Gastrocnemius medialis (tissue), 4 donors: Measurements from ENCODE around the gene MAML2. TPM values are rescaled to one million over a fixed set of nuclear protein-coding genes. Genes with fewer than 3 reads are reported as not detected.

ENCODE experiments used
- ATAC-seq, 2 donors: fragments of 150-250 bp; one replicate each; pipeline ENCODE4 v1.9.1; 2016
- DNase-seq, 2 donors: peaks; one replicate each; pipeline ENCODE4 v3.0.0-alpha.2; 2019
- H3K27ac ChIP-seq, 4 donors: fragments of 200-600 bp; sonication (generic); 1 replicate in 1 of 4; 2 replicates in 3 of 4; pipeline ENCODE4 v1.5.1; 2016 to 2018; ENCODE audit warnings: mild to moderate bottlenecking in 2 of 4, moderate library complexity in 1 of 4
- H3K27me3 ChIP-seq, 3 donors: fragments of 200-600 bp; sonication (generic) in 2 of 3; 1 replicate in 1 of 3; 2 replicates in 2 of 3; pipeline versions ENCODE4 v1.5.1 to v1.6.0; 2016 to 2019; ENCODE audit warnings: mild to moderate bottlenecking in 1 of 3, moderate library complexity in 1 of 3
- H3K36me3 ChIP-seq, 2 donors: fragments of 200-600 bp; sonication (generic) in 1 of 2; one replicate each; pipeline ENCODE4 v1.5.1; 2017 to 2018
- H3K4me1 ChIP-seq, 2 donors: fragments of 200-600 bp; sonication (generic) in 1 of 2; one replicate each; pipeline ENCODE4 v1.5.1; 2016 to 2017; ENCODE audit warnings: mild to moderate bottlenecking in 2 of 2
- H3K4me3 ChIP-seq, 4 donors: fragments of 200-600 bp; sonication (generic) in 3 of 4; 1 replicate in 1 of 4; 2 replicates in 3 of 4; pipeline ENCODE4 v1.5.1; 2016 to 2019; ENCODE audit warnings: mild to moderate bottlenecking in 2 of 4
- H3K9me3 ChIP-seq, 3 donors: fragments of 200-600 bp; sonication (generic) in 2 of 3; 1 replicate in 1 of 3; 2 replicates in 2 of 3; pipeline ENCODE4 v1.5.1; 2016 to 2019
- POLR2A ChIP-seq, 2 donors: fragments of 450-650 bp; IDR thresholded peaks; one replicate each; pipeline ENCODE4 v1.6.1; 2017; ENCODE audit warnings: antibody characterized with exemption in 2 of 2, mild to moderate bottlenecking in 2 of 2, moderate library complexity in 2 of 2
- in situ Hi-C, 4 donors: fragments of 200-750 bp; cut with MboI; loops; one replicate each; pipeline versions ENCODE4 v1.15.0 to v1.8.0; 2017; ENCODE audit warnings: low sequenced_read_pairs in 4 of 4
- intact Hi-C: fragments of 100-400 bp; cut with DNase I; formaldehyde crosslinking; loops from one replicate; pipeline ENCODE4 v1.15.1; 2023; ENCODE audit warnings: low total_unique reads
- total RNA-seq, 4 donors: library from RNA; depleted of rRNA; stranded (reverse); fragments of >200 nt; gene quantifications; one replicate each; pipeline versions ENCODE4 v1.1.0 to v1.2.3, GENCODE V29; 2016
- TF ChIP-seq, protein P1 (sequence below), 5 experiments: fragments of 450-650 bp in 3 of 5; fragments of 200-600 bp in 2 of 5; sonication (generic) in 2 of 5; IDR thresholded peaks in 4 of 5; conservative IDR thresholded peaks in 1 of 5; 1 replicate in 4 of 5; 2 replicates in 1 of 5; pipeline ENCODE4 v1.5.1; 2016 to 2019; ENCODE audit warnings: antibody characterized with exemption in 5 of 5, mild to moderate bottlenecking in 3 of 5, moderate library complexity in 3 of 5

Gene MAML2
- total RNA-seq, 4 donors from 2014 or later, result 4.1 to 6.3 (median 4.8) TPM

DNA sequence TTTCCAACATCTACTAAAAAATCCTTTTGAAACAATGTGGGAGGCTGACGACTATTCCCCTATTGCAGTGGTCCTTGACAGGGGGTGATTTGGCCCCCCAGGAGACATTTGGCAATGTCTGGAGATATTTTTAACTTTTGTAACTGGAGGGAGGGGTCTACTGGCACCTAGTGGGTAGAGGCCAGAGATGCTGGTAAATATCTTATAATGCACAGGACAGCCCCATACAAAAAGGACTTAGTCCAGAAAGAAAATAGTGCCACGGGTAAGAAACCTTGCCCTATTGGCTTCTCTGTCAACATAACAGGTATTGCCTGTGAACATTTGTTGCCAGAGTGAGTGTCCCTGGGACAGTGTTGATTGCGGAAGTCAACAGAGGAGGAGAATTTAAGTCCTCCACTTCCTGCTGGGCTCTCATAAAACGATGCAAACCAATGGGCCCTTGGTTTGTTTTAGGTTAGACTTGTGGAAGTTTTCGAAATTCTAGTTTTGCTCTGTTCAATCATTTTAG is 101.6 kb downstream of the MAML2 start:
- intact Hi-C loops, result no loop called here
- H3K4me3 ChIP-seq, result no peak overlapping the region
- no peaks in the 10 kb centered on the region for H3K36me3 ChIP-seq
- in situ Hi-C loops, result no loop called here
- H3K9me3 ChIP-seq, result no peaks in the 10 kb centered on the region
- DNase-seq (no peak), ATAC-seq (no peak)
- no peaks in the 10 kb centered on the region for H3K27me3 ChIP-seq
- TF ChIP-seq POLR2A (IDR thresholded peaks at IDR 0.05), result no peak
- TF ChIP-seq, protein P1, sequence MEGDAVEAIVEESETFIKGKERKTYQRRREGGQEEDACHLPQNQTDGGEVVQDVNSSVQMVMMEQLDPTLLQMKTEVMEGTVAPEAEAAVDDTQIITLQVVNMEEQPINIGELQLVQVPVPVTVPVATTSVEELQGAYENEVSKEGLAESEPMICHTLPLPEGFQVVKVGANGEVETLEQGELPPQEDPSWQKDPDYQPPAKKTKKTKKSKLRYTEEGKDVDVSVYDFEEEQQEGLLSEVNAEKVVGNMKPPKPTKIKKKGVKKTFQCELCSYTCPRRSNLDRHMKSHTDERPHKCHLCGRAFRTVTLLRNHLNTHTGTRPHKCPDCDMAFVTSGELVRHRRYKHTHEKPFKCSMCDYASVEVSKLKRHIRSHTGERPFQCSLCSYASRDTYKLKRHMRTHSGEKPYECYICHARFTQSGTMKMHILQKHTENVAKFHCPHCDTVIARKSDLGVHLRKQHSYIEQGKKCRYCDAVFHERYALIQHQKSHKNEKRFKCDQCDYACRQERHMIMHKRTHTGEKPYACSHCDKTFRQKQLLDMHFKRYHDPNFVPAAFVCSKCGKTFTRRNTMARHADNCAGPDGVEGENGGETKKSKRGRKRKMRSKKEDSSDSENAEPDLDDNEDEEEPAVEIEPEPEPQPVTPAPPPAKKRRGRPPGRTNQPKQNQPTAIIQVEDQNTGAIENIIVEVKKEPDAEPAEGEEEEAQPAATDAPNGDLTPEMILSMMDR (IDR thresholded peaks at IDR 0.05 in 4 of 5, conservative IDR thresholded peaks at IDR 0.05 in 1 of 5), result no peak
- H3K27ac ChIP-seq, result peak overlapping the region in 3 of 4 donors; percentile 23 to 73 (median 50)
- peaks cover 5 to 11% of the 10 kb centered on the region in 2 donors for H3K4me1 ChIP-seq

DNA sequence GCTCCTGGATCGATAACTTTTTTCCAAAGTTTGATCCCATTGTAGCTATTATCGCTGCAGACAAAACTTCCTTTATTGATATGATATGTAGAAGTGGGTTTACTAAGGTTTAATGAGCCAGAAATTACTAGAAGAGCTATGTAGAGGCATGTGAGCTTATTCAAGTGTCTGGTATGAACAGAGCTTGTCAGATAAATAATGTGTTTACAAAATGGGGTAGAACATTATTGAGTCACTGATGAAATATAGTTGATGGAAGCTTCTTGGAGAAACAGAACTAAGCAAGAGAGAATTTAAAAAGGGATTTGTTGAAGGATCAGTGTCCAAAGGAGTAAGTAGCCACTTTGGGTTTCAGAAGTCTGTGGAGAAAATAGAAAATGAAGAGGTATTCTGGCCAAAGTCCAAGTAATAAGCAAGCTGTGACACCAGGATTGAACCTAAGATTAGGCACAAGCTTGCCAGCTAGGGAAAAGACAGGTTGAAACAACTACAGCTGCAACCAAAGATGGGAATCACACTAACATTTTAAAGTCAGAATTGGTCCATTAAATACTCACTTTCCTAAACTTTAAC is 104.3 kb downstream of the MAML2 start:
- no peaks in the 10 kb centered on the region for H3K27me3 ChIP-seq
- ATAC-seq (no peak), DNase-seq (no peak)
- H3K27ac ChIP-seq, result no peak overlapping the region
- no peak overlapping the region for H3K4me3 ChIP-seq
- H3K36me3 ChIP-seq, result no peaks in the 10 kb centered on the region
- intact Hi-C loops, result no loop called here
- in situ Hi-C loops, result no loop called here
- TF ChIP-seq POLR2A (IDR thresholded peaks at IDR 0.05), result no peak
- TF ChIP-seq, protein P1 (IDR thresholded peaks at IDR 0.05 in 4 of 5, conservative IDR thresholded peaks at IDR 0.05 in 1 of 5), result no peak
- peaks cover 5 to 11% of the 10 kb centered on the region in 2 donors for H3K4me1 ChIP-seq
- no peaks in the 10 kb centered on the region for H3K9me3 ChIP-seq

DNA sequence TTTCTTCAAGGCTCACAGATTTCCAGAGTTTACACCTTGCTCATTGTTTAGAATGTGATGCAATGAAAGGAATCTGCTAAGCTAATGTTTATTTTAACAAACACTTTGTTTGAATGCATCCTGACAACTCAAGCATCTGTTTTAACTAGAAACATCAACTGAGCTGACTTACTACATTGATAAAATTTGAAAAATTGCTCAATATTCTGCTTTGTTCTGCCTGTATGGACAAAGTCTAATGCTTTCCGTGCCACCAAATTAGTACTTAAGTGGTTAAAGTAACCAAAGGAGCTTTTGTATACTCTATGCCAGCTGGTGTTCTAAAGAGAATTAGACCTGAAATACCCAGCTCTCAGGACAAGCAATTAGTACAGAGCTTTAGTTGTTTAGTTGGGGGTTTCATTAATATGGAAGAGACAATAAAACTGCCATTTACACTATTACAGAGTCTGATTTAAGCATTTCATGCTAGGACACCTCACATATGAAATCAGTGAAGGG is 105.2 kb downstream of the MAML2 start:
- in situ Hi-C loops (no loop called here), intact Hi-C loops (no loop called here)
- no peak for ATAC-seq
- TF ChIP-seq, protein P1 (IDR thresholded peaks at IDR 0.05 in 4 of 5, conservative IDR thresholded peaks at IDR 0.05 in 1 of 5), result no peak
- TF ChIP-seq POLR2A (IDR thresholded peaks at IDR 0.05), result no peak
- no peak for DNase-seq
- Histone ChIP-seq H3K9me3 (no peaks in the 10 kb centered on the region), H3K4me1 (peaks cover 5 to 10% of the 10 kb centered on the region in 2 donors), H3K4me3 (no peak overlapping the region), H3K27me3 (no peaks in the 10 kb centered on the region), H3K36me3 (no peaks in the 10 kb centered on the region), H3K27ac (no peak overlapping the region)

DNA sequence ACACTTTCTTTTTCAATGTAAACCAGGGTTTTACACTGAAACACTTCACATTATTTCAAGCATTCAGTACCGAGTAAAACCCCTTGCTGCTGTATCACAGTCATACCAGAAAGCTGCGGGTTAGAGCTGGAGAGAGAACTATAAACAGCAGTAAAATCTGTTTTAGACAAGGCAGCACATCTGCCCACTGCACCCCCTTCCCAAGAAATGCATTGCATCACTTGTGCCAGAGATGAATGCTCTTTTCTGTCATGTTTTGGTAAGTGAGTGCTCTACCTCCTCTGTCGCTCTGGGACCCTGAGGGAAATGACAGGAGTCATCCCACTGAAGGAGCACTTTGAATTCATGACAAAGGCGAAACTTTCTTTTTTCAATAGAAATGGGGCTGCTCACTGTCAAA is 107.2 kb downstream of the MAML2 start:
- intact Hi-C loops, result no loop called here
- Histone ChIP-seq H3K4me1 (no peaks in the 10 kb centered on the region), H3K36me3 (no peaks in the 10 kb centered on the region), H3K4me3 (no peak overlapping the region), H3K9me3 (no peaks in the 10 kb centered on the region), H3K27me3 (no peaks in the 10 kb centered on the region), H3K27ac (no peak overlapping the region)
- DNase-seq, result no peak
- no peak for ATAC-seq
- in situ Hi-C loops, result no loop called here
- TF ChIP-seq, protein P1 (IDR thresholded peaks at IDR 0.05 in 4 of 5, conservative IDR thresholded peaks at IDR 0.05 in 1 of 5), result no peak
